ENCODE results near the gene SH3D21.

The SH3D21 gene

DNA sequence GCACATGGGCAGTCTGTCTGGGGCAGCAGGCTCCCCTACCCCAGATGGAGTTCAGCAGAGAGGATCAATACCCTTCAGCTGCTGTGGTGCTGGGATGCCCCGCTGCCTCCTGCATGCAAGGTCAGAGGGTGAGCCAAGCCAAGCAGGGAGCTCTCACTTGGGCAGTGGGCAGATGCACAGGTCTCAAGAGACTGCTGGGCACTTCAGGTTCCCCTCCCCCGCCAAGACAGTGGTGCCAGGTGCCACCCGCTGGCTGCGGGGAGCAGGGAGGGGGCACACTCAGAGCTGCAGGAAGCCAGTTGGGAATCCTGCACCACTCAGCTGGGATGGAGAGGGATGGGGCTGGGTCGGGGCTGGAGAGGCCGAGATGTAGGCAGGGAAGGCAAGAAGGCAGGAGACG, 33.0 kb downstream of the SH3D21 start:
- peak; percentile 10 for DNase-seq

- no peak for DNase-seq
Observed at GRCh38 chr1:36339615-36340014, 33.4 kb downstream of the SH3D21 start.

GRCh38 chr1:36341626-36342320, 35.6 kb downstream of the SH3D21 start:
- DNase-seq, result no peak

DNA sequence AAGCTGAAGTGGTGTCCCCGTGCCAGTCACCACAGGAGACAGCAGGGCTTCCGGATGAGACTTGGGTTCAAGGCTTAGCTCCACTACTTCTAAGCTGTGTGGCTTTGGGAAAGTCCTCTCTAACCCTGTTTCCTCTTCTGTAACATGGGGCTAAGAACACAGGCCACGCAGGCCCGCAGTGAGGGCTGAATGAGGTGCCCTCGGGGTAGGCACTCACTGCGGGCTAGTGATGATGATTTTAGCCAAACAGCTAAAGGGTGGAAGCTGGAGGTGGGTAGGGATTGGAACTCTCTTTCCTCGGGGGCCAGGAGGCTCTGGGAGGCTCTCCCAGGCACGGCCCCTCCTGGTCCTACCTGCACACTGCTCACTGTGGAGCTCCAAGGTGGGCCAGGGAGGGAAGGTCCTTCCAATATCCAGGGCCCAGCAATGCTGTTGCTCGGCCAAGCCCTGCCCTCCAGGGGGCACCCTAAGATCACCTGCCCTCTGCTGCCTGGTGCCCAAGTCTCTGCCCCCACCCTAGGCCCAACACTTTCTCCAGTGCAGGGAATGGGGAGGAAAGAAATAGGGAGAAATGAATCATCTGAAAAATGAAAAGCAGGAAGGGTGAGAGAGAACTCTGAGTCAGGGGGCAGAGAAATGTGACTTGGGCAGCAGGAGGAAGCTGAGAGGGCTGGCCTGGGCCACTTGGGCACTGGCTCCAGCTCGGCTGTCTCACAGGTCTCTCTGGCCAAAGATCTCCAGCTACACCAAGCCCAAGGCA, 36.4 kb downstream of the SH3D21 start:
- DNase-seq, result peak; percentile 16

DNA sequence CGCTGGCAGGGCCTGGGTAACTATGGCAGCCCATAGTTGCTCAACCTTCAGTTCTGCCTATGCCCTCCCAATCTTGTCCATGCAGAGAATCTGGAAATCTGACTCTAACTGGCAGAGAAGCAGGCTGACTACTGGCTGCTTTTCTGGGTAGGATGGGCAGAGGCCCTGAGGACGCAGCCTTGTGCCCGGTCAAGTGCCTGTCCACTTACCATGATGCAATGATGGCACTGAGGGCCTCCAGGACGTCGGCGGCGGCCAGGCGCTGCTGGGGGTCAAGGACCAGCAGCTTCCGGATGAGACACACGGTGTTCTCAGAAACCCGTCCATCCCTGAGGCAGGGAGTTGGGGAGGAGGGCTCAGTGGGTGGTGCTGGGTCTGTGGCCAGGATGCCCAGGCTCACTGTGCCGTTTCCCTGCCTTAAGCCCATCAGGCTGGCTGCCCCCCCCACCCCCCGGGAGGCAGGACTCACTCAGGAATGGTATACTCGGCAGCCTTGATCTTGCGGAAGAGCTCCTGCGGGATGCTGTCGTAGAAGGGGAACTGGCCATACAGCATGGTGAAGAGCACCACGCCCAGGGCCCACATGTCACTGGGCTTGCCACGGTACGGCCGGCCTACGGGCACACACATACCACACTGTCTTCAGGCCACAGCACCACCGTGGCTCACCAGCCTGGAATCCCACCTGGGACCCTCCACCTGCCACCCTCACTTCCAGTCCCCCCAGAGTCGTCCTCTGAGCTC, 37.7 kb downstream of the SH3D21 start:
- DNase-seq, result no peak

DNA sequence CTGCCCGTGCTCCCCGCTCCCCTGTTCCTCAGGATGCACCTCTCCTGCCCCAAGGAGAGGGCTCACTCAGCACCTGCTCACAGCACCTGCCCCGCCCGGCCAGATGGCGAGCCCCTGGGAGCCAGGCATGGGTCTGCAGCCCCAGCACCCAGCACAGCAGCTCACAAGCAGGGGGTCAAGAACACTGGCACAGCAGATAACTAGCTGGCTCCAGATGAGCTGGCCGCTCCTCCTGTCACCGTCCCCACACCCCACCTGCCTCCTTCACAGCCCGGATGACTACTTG, 38.2 kb downstream of the SH3D21 start:
- no peak for DNase-seq

DNA sequence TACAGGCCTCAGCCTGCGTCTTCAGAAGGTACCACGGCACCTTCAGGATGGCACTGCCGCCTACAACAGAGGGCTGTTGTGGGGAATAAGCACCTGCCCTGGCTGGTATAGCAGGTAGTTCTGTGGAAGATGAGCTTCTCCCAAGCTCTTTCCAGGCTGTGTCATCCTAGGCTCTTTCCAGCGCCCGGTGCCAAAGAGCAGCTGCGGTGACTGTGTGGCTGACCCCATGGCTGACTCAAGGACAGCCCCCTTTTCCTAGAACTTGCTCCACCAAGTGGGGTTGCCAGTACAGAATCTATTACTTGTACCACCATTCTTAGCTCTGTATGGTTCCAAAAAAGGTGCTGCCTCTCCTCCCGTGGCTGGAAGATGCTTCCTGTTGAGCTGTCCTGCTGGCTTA, 39.2 kb downstream of the SH3D21 start:
- no peak for DNase-seq

- DNase-seq, result no peak
Observed at GRCh38 chr1:36346741-36347370, 40.7 kb downstream of the SH3D21 start.

- DNase-seq, result no peak
Observed at GRCh38 chr1:36349241-36349671, 43.1 kb downstream of the SH3D21 start.

DNA sequence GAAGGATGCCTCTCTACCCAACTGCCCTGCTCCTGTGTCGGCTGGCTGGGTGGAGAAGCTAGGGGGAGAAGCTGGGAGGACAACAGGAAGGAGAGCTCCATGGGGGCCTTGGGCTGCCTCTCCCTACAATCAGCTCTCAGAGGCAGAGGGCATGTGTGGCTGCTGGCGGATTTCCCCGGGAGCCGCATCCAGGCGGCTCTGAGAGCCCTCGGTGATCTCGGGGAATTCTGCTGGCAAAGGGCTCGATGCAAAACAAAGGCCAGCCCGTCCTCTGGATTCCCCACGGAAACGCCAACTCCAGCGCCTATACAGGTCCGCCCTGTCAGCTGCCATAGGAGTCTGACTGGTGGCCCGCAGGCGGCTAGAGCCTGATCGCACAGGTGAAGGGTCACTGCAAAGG, 43.7 kb downstream of the SH3D21 start:
- DNase-seq, result no peak

- DNase-seq, result no peak
Observed at GRCh38 chr1:36350659-36351226, 44.6 kb downstream of the SH3D21 start.

DNA sequence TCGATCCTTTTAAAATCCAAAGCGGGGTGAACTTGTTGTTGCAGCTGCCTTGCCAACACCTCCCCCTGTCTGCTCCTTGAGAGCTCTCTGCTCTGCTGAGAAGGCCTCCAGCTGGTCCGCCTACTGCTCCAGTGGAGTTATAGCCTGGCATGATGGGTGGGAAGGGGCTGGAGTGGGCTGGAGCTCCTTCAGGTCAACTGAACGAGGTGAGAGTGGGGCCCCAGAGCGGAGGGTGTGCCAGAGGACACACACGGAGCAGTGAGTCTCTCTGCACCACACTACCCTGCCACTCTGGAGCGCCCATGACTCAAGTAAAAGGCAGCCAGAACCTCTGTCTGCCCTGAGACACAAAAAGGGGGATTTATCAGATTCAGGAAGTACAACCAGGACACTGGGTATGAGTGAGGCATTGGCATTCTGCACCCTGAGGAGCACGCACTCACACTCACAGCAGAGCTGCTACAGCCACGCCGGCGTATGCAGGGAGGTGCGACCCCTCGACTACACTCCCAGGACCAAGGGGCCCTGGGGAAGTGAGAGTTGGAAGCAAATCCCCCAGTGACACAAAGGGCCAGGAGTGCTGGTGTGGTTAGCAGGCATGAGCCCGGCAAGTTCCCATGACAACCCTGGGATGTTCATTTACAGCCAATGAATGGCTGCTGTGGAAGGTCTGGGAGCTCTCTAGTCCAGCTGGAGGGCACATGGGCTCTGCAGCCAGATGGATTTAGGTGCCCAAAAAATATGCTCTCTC, 45.2 kb downstream of the SH3D21 start:
- DNase-seq, result no peak

DNA sequence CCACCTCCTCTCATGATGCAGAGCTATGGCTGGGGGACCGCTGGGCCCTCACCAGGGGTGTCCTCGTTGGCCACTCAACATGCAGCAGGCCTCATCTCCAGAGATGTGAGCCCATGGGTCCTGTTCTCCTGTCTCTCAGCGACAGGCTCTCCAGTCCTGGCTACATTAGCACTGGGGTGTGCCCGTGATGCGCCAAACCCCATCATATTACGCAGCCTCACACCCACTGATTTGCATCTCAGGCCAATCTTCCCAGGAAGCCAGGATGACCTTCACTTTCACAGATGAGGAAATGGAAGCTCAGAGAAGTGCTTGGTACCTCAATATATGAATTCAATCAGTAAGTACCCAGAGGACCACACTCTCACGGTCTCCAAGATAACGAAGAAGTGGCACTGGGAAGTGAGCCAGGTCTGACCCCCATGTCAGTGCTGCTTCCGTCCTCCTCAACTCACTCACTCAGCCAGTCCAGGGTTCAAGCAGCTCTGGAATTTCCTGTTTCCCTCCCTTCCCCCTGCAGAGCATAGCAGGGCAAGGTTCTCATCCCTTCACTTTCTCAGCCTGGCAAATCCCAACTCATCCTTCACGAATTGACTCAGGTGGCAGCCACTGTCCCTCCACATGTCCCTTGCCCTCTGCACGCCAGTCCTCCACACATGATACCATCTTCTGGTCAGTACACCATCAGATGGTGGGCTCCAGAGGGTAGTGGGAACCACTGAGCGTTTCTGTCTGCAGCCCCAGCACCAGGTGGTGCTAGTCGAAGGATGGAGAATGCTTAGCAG, 46.1 kb downstream of the SH3D21 start:
- no peak for DNase-seq

DNA sequence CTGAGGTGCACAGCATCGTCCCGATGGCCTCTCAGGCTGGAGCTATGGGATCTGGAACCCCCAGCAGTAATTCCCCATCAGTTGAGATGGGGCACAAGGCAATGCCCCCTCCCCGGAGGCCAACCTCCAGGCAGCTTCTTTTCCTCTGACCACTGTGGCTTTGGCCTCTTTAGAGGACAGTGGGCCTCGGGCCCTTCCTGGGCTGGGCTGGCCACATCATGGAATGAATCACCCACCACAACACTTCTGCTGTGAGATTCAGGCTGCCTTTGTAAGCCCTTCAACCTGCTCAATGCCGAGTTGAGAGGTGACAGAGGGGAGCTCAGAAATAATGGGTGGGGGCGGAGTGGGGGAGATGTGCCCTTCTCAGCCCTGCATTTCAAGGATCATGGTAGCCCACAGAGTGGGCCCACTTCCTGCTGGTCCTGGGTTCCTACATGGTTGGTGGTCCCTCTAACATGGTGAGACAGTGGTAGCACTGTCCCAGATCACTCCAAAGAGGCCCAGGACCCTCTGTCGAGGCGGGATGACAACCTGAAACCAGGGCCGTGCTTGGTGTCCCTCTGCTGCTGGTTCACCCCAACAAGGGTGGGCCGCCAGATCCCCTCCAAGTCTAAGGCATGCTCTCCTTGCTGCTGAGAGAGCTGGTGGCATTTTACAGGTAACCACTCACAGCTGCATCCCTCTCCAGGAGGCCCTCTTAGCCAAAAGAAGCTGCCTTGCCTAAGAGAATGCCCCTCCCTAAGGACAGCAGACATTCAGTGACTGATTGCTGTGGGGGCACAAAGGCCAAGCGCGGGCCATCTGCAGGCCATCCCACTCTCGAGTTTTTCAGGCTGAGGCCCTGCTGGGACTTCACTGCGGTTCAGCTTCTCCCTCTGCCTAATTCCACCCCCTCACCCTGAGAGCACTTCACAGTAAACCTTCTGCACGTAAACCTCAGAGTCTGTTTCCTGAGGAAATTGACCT, 47.0 kb downstream of the SH3D21 start:
- DNase-seq, result no peak

GRCh38 chr1:36354486-36354885, 48.3 kb downstream of the SH3D21 start:
- no peak for DNase-seq

DNA sequence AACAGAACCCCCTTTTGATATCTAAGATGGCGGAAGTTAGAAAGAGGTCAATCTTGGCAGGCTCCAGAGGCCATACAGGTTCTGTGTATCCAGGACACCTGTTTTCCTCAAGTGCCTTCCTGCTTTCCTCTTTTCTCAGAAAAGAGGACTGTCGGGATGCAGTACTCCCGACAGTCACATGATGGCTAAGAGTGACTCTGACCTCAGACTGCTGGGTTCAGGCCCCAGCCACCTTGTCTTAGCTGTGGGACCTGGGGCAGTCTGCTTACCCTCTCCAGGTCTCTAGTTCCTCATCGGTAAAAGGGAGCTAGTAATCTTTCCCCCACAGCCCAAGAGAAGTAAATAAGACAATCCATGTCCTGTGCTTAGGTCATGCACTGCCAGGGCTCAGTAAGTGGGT, 49.6 kb downstream of the SH3D21 start:
- no peak for DNase-seq

- no peak for DNase-seq
Observed at GRCh38 chr1:36358514-36359084, 52.4 kb downstream of the SH3D21 start.

- no peak for DNase-seq
Observed at GRCh38 chr1:36359383-36359782, 53.2 kb downstream of the SH3D21 start.

- DNase-seq, result no peak
Observed at GRCh38 chr1:36359911-36360550, 53.9 kb downstream of the SH3D21 start.

- no peak for DNase-seq
Observed at GRCh38 chr1:36365381-36365780, 59.2 kb downstream of the SH3D21 start.
